ENCODE results near the gene PLEKHA7. TPM values are rescaled to one million over a fixed set of nuclear protein-coding genes. Genes with fewer than 3 reads are reported as not detected.

The PLEKHA7 gene
- total RNA-seq, 1 experiment from 2014 or later = 7.2 TPM

- Histone ChIP-seq H3K9me2 (ENCODE audit: insufficient read depth) (no peaks in the 10 kb centered on the region), H3K9ac (ENCODE audit: low read length) (no peak overlapping the region), H3K9me3 (ENCODE audit: control insufficient read depth in 1 of 2, insufficient read depth in 1 of 2, low read depth in 1 of 2, low read length in 2 of 2) (no peaks in the 10 kb centered on the region), H3K36me3 (ENCODE audit: control insufficient read depth in 1 of 2, insufficient read depth in 2 of 2, low read length in 2 of 2) (no peaks in the 10 kb centered on the region), H3K4me1 (ENCODE audit: control insufficient read depth in 1 of 2, insufficient read depth in 2 of 2, low read length in 2 of 2) (peaks cover 9 to 10% of the 10 kb centered on the region in 2 experiments; a peak in 3 of 4 replicates), H3K27ac (ENCODE audit: low read depth, low read length) (no peak overlapping the region), H3K27me3 (ENCODE audit: insufficient read depth, low read length) (no peaks in the 10 kb centered on the region), H3K4me3 (replicated peaks in 1 of 2; ENCODE audit: low read depth in 1 of 2, low read length in 2 of 2) (no peak overlapping the region), H3K4me2 (ENCODE audit: low read length) (no peak overlapping the region), H4K20me1 (ENCODE audit: insufficient read depth) (no peaks in the 10 kb centered on the region; the same call in 1 of the 2 replicates), H3K79me2 (ENCODE audit: insufficient read depth, low read length) (no peaks in the 10 kb centered on the region), H2AFZ (ENCODE audit: low read depth, low read length, poor library complexity, severe bottlenecking) (no peak overlapping the region)
- intact Hi-C loops (cut with micrococcal nuclease) = no loop called here
- ATAC-seq (no peak), DNase-seq (ENCODE audit: low read depth, low spot score) (no peak)
- TF ChIP-seq POLR2A (IDR thresholded peaks at IDR 0.05; ENCODE audit: borderline replicate concordance, extremely low read depth, insufficient read depth, insufficient read length) (no peak), RAD21 (IDR thresholded peaks at IDR 0.05; ENCODE audit: low read depth) (no peak), EZH2 (IDR thresholded peaks at IDR 0.05) (no peak)
- TF ChIP-seq, protein P1, sequence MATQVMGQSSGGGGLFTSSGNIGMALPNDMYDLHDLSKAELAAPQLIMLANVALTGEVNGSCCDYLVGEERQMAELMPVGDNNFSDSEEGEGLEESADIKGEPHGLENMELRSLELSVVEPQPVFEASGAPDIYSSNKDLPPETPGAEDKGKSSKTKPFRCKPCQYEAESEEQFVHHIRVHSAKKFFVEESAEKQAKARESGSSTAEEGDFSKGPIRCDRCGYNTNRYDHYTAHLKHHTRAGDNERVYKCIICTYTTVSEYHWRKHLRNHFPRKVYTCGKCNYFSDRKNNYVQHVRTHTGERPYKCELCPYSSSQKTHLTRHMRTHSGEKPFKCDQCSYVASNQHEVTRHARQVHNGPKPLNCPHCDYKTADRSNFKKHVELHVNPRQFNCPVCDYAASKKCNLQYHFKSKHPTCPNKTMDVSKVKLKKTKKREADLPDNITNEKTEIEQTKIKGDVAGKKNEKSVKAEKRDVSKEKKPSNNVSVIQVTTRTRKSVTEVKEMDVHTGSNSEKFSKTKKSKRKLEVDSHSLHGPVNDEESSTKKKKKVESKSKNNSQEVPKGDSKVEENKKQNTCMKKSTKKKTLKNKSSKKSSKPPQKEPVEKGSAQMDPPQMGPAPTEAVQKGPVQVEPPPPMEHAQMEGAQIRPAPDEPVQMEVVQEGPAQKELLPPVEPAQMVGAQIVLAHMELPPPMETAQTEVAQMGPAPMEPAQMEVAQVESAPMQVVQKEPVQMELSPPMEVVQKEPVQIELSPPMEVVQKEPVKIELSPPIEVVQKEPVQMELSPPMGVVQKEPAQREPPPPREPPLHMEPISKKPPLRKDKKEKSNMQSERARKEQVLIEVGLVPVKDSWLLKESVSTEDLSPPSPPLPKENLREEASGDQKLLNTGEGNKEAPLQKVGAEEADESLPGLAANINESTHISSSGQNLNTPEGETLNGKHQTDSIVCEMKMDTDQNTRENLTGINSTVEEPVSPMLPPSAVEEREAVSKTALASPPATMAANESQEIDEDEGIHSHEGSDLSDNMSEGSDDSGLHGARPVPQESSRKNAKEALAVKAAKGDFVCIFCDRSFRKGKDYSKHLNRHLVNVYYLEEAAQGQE (IDR thresholded peaks at IDR 0.05; ENCODE audit: low read depth) = no peak
- no TSS peak for BruUV-seq (replicated peaks)
- RAD21 ChIA-PET (ENCODE audit: low non-redundant PET in 1 of 2, low total read pairs in 2 of 2, uncharacterized antibody in 2 of 2, unreplicated experiment in 2 of 2) = no interaction called here
- POLR2A ChIA-PET = no interaction called here
- CTCF ChIA-PET = no interaction called here
Measured at GRCh38 chr11:16973338-16973964, 40.8 kb downstream of the PLEKHA7 start.
